ENCODE results near the gene FKBP2. TPM values are rescaled to one million over a fixed set of nuclear protein-coding genes. Genes with fewer than 3 reads are reported as not detected.

Gene FKBP2
- total RNA-seq, 1 donor from 2014 or later = 55.7 TPM

DNA sequence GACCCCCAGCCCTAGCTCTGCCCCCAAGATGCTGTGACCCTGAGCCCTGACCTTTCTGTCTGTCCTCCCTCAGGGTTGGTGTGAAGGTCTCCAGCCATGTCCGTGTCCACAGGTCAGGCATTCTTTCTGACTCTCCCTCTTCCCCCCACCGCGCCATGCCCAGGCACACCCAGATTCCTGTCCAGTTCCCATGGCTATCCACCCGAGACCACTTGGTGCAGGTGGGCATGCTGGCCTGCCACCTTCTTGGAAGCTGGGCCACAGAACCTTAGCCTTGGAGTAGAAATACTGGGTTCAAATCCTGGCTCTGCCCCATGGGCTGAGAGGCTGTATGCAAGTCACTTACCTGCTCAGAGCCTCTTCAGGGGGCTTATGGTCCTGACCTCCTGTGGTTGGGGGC, 8.1 kb downstream of the FKBP2 start:
- DNase-seq (ENCODE audit: low spot score) = no peak

GRCh38 chr11:64249563-64250414, 8.9 kb downstream of the FKBP2 start:
- no peak for DNase-seq (ENCODE audit: low spot score)

DNA sequence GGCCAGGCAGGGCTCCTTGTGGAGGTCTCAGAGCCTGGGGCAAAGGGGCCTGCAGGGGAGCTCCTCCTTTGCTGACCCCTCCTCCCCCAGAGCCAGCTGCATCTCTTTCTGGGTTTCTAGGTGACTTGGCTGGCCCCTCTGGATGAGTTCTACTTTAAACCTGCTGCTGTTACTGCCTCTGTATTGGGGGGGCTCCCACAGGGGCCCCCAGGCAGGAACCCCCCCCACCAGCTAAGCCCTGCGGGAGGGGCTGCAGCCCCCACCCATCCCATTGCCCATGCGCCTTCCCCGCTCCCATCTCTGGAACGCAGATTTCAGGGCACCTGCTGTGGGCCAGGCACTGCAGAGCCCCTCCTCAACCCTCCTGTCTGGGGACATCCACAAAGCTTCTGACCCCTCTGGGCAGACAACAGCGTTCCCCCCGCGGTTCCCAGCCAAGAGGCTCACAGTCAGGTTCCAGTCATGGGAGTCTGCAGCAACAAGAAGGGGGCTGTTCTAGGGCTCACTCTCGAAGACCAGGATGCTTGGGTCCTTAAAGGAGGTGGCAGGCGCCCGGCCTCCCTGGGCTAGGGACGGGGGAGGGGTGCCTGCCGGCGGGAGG, 9.6 kb downstream of the FKBP2 start:
- no peak for DNase-seq (ENCODE audit: low spot score)

DNA sequence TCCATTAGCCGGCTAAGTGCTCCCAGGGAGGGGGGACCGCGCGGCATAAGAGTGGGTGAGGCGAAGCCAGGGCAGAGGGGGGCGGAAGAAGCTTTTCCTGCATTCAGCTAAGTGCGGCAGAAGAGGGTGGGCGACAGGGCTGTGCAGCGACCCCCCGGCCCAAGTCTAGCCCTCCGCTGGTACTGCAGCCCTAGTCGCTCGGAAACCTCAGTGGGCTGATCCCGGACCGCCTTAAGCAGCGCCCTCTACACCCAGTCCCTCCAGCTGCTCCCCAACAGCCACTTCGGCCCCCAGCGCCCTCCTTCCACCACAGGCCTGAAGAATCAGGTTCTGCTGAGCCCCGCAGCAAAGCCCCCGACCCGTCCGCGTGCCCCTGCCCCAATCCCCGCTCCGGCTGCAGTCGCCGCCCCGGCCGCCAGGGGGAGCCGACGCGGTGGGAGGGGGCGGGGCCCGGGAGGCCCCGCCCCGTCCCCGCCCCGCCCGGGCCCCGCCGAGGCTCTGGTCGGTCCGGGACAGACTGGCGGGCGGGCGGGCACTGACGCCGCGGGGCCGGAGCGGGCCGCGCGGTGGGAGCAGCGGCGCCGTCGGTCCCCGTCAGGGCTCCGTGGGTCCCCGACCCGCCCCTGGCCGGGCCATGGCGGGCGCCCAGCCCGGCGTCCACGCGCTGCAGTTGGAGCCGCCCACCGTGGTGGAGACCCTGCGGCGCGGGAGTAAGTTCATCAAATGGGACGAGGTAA, 10.3 kb downstream of the FKBP2 start, which contains the start of gene PLCB3:
Gene PLCB3 (plus strand): TSS at position 515 of the 737 bp plus-strand sequence. CDS start 120 bp downstream, at position 635.
- DNase-seq (ENCODE audit: low spot score) = no peak

DNA sequence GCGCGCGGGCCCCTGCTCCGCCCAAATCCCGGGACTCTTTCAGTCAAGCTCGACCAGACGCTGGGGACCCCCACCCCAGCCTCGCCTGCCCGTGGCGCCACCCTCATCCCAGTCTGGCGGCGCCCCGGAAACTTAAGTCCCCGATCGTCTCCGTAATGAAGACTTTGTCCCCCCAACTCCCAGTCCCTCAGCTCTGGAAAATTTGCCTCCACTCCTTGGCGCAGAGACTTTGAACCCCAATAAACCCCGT, 10.8 kb downstream of the FKBP2 start:
- DNase-seq (ENCODE audit: low spot score) = no peak

GRCh38 chr11:64252003-64252872, 11.3 kb downstream of the FKBP2 start:
- DNase-seq (ENCODE audit: low spot score) = no peak

GRCh38 chr11:64253043-64253442, 12.1 kb downstream of the FKBP2 start:
- no peak for DNase-seq (ENCODE audit: low spot score)

GRCh38 chr11:64253481-64253880, 12.6 kb downstream of the FKBP2 start:
- no peak for DNase-seq (ENCODE audit: low spot score)

DNA sequence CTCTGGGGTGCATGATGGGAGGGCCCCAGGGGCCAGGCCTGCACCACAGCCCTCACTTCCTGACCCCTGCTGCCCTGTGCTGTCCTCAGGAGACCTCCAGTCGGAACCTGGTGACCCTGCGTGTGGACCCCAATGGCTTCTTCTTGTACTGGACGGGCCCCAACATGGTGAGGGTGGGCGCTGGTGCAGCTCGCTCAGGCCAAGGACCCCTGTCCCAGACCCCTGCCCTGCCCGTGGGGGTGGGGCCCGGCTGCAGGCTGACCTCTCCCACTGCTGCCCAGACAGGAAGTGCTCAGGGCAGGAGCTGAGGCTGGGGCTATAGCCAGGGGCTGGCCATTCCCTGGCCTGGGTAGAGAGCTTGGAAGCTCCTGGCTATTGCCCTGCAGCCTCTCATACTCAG, 13.4 kb downstream of the FKBP2 start:
- DNase-seq (ENCODE audit: low spot score) = no peak

- no peak for DNase-seq (ENCODE audit: low spot score)
Observed at GRCh38 chr11:64255135-64256128, 14.5 kb downstream of the FKBP2 start.

- no peak for DNase-seq (ENCODE audit: low spot score)
Observed at GRCh38 chr11:64256300-64256699, 15.4 kb downstream of the FKBP2 start.

DNA sequence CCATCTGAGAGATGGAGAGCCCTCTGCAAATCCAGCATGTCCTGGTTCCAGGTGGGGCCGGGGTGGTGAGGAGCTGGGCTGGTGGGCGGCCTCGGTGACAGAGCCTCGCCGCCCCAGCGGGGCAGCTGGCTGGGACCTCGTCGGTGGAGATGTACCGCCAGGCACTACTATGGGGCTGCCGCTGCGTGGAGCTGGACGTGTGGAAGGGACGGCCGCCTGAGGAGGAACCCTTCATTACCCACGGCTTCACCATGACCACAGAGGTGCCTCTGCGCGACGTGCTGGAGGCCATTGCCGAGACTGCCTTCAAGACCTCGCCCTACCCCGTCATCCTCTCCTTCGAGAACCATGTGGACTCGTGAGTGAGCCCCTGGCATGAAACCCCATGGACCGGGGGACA, 17.5 kb downstream of the FKBP2 start:
- no peak for DNase-seq (ENCODE audit: low spot score)

DNA sequence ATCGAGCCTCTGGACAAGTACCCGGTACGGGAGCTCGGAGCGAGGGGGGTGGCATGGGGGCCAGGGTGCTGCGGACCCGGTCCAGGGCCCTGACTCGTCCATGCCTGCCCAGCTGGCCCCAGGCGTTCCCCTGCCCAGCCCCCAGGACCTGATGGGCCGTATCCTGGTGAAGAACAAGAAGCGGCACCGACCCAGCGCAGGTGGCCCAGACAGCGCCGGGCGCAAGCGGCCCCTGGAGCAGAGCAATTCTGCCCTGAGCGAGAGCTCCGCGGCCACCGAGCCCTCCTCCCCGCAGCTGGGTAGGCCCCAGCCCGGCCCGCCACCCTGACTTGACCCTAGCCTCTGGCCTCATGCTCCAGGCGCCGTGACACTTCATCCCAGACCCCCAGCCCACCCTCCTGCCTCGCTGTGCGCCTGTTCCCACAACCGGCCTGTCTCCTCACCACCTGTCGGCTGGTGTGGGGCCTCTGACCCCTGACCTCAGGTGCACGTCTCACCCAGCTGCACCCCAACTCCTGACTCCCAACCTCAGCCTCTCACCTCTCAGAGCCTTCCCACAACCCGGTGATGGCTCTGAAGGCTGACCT, 18.1 kb downstream of the FKBP2 start:
- no peak for DNase-seq (ENCODE audit: low spot score)

DNA sequence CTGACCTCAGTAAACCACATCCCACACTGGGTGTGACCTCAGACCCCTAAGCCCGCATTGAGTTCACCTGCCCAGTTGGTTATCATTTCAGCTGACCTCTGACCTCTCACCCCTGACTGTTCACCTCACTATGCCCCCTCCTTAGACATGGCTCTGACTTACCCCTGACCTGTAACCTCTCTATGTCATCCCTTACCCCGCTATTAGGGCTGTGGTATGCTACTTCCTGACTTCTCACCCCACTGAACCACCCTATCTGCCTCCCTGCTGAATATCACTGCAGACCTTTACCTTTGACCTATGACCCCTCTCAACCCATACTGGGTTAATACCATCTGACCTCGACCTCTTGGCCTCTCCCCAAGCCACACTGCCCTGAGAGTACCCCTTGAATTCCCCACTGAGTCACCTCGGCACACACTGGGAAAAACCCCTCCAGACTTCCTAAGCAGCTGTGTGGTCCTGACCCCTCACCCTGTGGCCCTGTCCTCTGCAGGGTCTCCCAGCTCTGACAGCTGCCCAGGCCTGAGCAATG, 18.7 kb downstream of the FKBP2 start:
- no peak for DNase-seq (ENCODE audit: low spot score)

GRCh38 chr11:64260147-64260708, 19.3 kb downstream of the FKBP2 start:
- no peak for DNase-seq (ENCODE audit: low spot score)

- DNase-seq (ENCODE audit: low spot score) = no peak
Observed at GRCh38 chr11:64261556-64262080, 20.7 kb downstream of the FKBP2 start.

DNA sequence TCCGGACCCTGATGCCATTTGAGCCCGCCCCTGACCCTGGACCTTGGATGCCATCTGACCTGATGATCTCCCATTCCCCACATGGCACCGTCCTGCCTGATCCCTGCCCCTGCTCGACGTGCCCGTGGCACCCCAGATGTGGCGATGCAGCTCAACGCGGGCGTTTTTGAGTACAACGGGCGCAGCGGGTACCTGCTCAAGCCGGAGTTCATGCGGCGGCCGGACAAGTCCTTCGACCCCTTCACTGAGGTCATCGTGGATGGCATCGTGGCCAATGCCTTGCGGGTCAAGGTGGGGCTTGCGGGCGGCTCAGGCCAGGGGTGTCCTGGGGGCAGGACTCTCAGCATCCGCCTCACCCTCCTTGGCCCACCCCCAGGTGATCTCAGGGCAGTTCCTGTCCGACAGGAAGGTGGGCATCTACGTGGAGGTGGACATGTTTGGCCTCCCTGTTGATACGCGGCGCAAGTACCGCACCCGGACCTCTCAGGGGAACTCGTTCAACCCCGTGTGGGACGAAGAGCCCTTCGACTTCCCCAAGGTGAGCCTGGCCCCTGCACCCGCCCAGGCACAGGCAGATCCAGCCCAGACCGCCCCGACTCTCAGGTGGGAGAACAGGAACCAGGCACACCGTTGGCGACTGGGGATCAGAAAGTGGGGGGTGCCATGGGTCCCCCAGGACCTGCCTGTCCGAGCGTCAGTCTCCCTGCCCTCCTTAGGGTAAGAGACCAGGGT, 21.5 kb downstream of the FKBP2 start:
- no peak for DNase-seq (ENCODE audit: low spot score)

GRCh38 chr11:64263021-64263946, 22.4 kb downstream of the FKBP2 start:
- no peak for DNase-seq (ENCODE audit: low spot score)

Measured in ureter (tissue), 1 donor.